GM19397 (cell line): ENCODE data around the gene TYW1B.
"Not testable (repeated sequence)": the region's sequence is repeated elsewhere in the genome, so short reads cannot be mapped to it uniquely, and the experiment has no call there.

Experiments
- ATAC-seq: cut with Tn5 transposase; IDR thresholded peaks from one replicate; pipeline ENCODE4 v1.9.1; 2021; ENCODE audit warnings: mild to moderate bottlenecking, moderate library complexity; ENCODE audit not compliant: unreplicated experiment

Gene TYW1B

GRCh38 chr7:72705693-72706092 lies 122.3 kb downstream of the TYW1B start:
- not testable (repeated sequence) for ATAC-seq

- ATAC-seq = no peak
Measured at GRCh38 chr7:72704894-72705293, 123.1 kb downstream of the TYW1B start.

- not testable (repeated sequence) for ATAC-seq
Measured at GRCh38 chr7:72700548-72700947, 127.5 kb downstream of the TYW1B start.

- ATAC-seq = not testable (repeated sequence)
Measured at GRCh38 chr7:72697066-72697465, 130.9 kb downstream of the TYW1B start.

- ATAC-seq = not testable (repeated sequence)
Measured at GRCh38 chr7:72696643-72697042, 131.4 kb downstream of the TYW1B start.

GRCh38 chr7:72695482-72695881 lies 132.5 kb downstream of the TYW1B start:
- not testable (repeated sequence) for ATAC-seq

GRCh38 chr7:72691442-72691841 lies 136.6 kb downstream of the TYW1B start:
- ATAC-seq = not testable (repeated sequence)

- ATAC-seq = not testable (repeated sequence)
Measured at GRCh38 chr7:72690177-72690576, 137.8 kb downstream of the TYW1B start.

- ATAC-seq = not testable (repeated sequence)
Measured at GRCh38 chr7:72689344-72689743, 138.7 kb downstream of the TYW1B start.

- not testable (repeated sequence) for ATAC-seq
Measured at GRCh38 chr7:72681211-72681610, 146.8 kb downstream of the TYW1B start.

GRCh38 chr7:72676880-72677279 lies 151.1 kb downstream of the TYW1B start:
- ATAC-seq = not testable (repeated sequence)

GRCh38 chr7:72676086-72676690 lies 151.8 kb downstream of the TYW1B start:
- ATAC-seq = not testable (repeated sequence)

GRCh38 chr7:72675686-72676085 lies 152.3 kb downstream of the TYW1B start:
- not testable (repeated sequence) for ATAC-seq

GRCh38 chr7:72674394-72674793 lies 153.6 kb downstream of the TYW1B start:
- ATAC-seq = no peak

- not testable (repeated sequence) for ATAC-seq
Measured at GRCh38 chr7:72670850-72671249, 157.2 kb downstream of the TYW1B start.

- not testable (repeated sequence) for ATAC-seq
Measured at GRCh38 chr7:72668435-72668834, 159.6 kb downstream of the TYW1B start.

GRCh38 chr7:72667049-72667448 lies 161.0 kb downstream of the TYW1B start:
- not testable (repeated sequence) for ATAC-seq

- ATAC-seq = not testable (repeated sequence)
Measured at GRCh38 chr7:72648574-72648973, 179.4 kb downstream of the TYW1B start.

- not testable (repeated sequence) for ATAC-seq
Measured at GRCh38 chr7:72643708-72644107, 184.3 kb downstream of the TYW1B start.

GRCh38 chr7:72641485-72642248 lies 186.3 kb downstream of the TYW1B start:
- ATAC-seq = not testable (repeated sequence)

- not testable (repeated sequence) for ATAC-seq
Measured at GRCh38 chr7:72640740-72641139, 187.3 kb downstream of the TYW1B start.

GRCh38 chr7:72635273-72635908 lies 192.6 kb downstream of the TYW1B start:
- ATAC-seq = not testable (repeated sequence)
